ENCODE measurements around the gene XPO6.
A peak's percentile ranks its signal among the peaks of the same experiment; 100 is the strongest.

The XPO6 gene

DNA sequence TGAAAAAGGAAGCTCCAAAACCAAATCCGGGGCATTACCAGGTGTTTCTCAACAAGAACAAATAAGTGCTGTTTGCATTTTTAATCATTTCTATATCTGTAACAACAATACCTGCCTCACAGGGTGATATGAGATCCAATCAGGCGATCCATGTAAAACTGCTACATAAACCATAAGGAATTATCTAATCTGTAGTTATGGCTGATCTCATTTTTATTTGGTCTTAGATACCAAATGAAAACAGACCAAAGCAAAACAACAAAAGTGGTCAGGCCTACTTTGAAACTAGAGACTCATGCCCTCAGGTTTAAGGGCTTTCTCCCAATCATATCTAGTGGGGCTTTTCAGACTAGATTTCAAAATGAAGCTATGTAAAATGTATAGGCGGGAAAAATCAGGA lies 28.3 kb downstream of the XPO6 start:
- DNase-seq = no peak

DNA sequence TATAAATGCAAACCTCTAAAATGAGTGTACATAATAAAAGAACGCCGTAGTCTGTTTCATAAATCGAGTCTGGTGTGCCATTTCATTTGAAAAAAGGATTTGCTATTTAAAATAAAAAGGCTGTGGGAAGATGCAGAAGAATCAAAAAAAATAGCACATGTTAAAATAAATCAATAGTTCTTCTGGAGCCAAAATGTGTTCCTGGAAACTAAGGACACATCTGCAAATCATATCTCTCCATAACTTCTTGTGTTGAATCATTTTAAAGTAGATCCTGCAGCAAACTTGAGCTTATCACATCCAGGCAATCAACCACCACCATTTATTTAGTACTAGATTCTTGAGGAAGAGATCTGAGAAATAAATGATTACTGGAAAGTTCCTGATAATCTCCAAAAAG lies 29.0 kb downstream of the XPO6 start:
- DNase-seq = no peak

DNA sequence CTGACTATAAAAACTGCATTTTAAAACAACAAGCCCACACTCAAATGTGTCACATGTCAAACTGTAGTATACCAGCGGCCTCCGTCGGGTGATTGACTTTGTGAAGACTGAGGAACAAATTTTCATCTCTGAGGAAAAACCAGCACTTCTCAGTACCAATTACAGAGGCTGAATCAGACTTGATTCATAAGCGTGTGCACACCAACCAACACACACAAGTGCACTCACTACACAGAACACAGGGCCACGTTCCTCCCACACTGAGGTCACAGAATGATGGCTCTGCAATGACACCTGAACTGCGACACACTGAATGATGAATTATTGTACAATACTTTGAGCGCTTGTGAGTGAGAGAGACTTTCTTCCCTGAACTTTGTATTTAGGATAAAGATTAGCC lies 29.6 kb downstream of the XPO6 start:
- peak; percentile 53 for DNase-seq

DNA sequence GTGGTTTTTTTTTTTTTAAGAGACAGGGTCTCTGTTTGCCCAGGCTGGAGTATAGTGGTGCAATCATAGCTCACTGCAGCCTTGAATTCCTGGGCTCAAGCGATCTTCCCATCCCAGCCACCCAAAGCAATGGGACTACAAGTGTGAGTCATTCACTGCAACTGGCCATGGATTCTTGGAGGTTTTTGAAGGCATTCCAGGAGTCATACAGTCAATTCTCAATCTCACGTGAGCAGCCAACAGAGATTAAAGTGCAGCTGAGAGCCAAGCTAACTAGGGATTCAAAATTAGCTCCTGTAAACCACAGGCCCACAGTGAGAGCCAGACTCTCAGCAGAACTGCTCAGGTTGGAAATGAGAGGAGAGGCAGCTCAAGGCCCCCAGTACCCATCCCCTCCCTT lies 30.2 kb downstream of the XPO6 start:
- DNase-seq = peak; percentile 97

DNA sequence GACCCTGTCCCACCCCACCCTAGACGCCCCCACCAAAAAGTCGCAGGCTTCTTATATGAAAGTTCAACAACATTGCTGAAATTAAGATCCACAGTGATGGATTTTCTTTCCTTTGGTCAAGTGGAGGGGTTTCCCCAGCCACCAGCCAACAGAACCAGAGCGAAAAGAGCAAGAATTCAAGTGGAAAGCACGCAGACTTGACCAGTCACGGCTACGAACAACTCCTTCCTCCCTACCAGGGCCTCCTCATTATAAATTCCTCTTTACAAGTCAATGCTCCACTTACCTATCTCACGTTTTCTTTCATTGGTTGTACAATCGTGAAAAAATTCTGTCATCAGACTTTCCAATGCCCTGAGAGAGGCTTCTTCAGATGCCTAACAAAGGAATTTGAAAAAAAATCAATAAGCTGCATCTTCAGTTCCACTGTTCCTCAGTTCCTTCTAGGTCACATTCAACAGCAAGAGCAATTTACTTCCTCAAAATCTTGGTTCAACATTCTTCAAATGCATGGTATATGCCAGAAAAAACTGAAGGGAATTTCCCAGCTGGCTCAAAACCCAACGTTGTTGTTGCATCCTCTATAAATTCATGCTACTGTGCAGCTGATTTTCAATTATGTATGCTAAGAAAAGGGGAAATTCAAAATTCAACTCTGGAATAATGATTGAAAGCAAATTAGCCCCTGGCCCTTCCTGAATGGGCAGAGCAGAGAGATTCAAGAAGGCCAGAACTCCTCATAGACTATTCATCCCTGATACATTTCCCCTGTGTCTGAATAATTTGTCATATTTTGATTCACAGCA lies 30.9 kb downstream of the XPO6 start:
- peak; percentile 69 for DNase-seq

DNA sequence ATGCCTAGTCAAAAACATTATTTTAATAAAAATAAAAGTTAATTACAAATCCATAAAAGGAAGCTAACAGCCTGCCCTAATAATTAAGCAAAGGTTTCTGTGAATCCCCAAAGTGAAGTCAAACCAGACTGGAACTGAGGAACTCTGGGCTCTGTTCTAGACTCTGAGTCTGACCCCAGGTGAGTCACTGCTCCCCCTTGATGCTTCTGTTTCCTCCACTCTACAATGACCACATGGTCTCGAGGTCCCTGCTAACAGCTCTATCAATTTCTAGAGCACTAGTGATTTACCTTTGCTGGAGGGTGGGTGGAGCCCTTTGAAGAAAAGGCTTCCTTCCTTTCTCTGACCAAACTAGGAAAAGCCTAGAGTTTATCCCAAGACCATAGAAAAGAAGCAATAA lies 32.4 kb downstream of the XPO6 start:
- peak; percentile 32 for DNase-seq

DNA sequence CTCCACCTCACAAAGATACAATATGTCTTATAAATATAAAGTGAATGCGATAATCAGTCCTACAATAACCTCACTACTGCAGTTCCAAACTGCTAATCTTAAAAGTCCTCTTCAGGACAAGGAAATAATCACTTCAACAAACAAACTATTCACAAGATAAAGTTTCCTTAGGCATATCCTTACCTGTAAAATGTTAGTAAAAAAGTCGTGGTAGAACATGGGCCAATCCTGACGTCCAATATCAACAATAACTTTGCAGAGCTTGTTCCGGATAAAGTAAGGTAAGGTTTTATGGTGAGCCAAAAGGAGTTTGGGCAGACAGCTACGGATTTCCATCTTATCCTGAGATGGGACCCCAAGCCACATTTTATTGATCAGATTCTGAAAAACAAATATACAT lies 36.0 kb downstream of the XPO6 start:
- DNase-seq = no peak

DNA sequence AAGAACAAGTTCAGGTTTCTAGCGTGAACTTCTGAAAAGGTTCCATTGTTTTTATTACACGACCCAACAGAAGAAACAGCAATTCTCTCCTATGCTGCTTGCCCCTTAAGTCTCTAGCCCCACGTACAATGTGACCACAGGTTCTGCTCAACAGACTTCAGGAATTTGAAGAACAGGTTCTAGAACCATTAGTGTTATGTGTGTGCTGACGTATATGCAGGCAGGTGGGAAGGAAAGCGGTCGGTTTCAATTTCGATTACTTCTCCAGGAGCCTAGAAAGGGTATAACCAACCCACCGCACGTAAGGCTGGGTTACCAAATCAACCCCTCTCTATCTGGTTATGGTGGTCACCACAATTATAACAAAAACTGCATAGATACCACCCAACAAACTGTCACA lies 39.4 kb downstream of the XPO6 start:
- DNase-seq = no peak

DNA sequence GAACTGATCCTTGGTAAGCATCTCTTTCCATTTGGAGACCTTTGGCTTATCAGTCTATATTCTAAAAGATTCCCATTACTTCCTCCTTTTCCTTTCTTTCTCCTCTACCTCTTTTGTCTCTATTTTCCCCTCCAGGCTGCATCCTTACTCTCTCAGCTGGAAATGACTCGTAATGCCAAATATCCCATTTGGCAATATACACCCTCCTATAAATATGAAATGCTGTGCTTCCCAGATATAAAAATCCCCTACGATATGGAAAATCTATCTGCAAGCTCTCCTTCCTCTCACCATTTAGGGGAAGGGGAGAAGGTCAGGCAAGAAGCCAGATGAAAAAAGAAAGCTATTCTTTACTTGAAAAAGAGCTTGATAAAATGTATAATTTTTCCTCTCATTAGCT lies 39.9 kb downstream of the XPO6 start:
- peak; percentile 39 for DNase-seq

DNA sequence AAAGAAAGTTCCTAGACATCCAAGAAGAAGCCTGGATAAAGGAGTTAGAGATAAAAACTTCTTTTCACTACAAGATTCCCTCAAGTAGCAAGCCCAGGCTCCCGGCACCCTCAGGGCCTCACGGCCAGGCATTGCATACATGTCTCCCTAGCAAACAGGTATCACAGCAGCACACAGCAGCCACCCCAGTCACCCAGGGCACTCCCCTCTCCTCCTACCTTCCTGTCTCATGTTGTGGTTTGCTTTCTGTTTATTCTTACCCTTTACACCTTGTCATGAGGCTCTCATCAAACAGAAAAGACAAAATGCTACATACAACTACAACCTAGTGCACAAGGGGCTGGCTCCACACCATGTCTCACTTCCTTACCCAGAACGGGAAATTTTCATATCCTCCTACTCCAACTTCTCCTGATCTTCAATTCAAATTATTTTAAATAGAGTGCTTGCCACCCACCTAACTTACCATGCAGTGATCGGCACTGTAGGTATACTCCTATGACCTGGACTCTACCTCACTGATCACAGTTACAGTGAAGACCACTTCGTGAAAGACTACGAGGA lies 42.7 kb downstream of the XPO6 start:
- DNase-seq = no peak

DNA sequence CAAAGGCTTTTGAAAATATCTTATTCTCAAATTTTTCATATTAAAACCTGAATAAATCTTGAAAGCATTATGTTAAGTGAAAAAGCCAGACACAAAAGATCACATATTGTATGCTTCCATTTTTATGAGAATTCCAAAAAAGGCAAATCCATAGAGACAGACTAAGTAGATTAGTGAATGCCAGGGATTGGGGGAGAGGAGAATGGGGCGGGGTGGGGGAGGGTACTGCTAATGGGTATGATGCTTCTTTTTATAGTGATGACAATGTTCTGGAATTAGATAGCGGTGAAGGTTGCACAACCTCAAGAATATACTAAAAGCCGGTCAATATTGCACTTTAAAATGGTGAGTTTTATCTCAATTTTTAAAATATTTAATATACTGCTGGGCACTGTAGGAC lies 44.0 kb downstream of the XPO6 start:
- DNase-seq = no peak

DNA sequence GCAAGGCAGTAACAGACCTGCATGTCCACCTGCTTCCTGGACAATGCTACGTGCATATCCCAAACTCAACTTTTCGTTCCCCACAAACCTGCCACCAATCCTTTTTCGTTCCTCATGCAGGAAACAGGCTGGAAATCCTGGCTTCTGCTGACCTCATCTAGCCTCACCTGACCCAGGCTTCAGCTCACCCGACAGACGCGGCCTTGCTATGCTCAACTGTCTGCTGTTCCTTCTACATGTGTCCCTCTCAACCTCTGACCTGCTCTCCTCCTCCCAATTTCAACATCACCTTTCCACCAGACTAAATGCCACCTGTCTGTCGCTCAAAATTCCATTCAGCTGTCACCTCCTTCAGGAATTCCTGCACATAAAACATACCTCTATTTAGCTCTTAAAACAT lies 44.5 kb downstream of the XPO6 start:
- no peak for DNase-seq

DNA sequence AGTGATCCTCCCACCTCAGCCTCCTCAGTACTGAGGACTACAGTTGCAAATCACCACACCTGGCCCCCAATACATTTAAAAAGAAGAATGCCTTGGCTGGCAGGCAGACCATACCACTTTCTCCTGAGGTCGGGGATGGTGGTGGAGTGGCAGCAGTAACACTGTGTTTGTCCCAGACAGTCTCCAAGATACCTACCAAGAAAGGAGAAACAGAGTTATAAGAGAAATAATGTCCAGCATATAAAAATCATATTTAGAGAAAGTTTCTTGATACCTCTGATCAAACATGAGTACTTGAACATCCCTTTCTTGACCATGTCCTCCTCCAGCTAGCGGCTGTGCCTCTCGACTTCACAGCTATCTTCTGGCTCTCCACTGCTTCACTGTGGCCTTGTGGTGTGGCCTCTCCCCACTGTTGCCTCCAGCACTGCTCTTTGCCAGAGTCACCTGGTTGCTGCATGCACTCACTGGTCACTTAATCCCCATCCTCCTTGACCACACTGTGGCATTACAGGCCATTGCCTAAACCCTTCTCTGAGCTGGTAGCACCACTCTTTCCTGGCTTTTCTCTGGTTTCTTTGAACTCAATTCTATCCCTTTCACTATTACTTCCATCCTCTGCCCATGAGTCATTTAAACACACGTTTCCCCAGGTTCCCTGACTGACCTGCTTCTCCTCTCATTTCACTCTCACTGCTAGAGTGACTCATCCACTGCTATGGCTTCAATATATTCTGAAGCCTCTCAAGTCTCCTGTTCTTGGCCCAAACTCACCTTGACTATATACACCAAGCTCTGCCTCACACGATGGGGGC lies 45.2 kb downstream of the XPO6 start:
- peak; percentile 39 for DNase-seq

DNA sequence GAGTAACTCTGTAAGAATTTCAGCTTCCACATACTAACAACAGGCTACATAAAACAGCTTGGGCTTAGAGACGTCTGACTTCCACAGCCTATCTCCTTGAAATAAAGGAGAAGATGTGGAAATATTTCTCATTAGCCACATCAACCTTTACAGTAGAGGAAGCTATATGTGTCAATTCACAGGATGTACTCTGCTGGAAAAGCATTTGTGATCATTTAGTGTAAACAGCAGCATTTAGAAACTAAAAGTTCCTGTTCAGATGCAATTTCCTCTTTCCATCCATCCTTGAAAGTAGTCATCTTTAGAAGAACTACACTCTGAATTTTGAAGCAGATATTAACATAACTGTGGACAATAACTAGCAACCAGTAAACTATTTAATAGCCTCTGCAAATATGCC lies 46.2 kb downstream of the XPO6 start:
- no peak for DNase-seq

DNA sequence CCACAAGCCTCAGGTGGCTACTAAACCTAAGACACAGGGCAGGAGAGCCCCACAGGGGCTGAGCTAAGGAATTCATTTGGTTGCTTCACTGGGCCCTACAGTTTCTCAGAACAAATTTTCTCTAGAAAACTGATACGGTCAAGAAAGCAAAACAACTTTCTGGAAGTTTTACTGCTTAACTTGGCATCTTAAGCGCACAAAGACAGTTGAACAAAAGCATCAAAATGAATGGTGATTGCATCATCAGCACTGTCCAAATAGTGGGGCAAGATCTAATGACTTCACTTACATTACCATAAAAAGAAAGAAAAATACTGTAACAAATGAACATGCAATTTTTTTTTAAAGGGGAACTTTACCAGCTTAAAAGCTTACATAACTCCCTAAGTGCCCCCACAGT lies 47.6 kb downstream of the XPO6 start:
- no peak for DNase-seq

DNA sequence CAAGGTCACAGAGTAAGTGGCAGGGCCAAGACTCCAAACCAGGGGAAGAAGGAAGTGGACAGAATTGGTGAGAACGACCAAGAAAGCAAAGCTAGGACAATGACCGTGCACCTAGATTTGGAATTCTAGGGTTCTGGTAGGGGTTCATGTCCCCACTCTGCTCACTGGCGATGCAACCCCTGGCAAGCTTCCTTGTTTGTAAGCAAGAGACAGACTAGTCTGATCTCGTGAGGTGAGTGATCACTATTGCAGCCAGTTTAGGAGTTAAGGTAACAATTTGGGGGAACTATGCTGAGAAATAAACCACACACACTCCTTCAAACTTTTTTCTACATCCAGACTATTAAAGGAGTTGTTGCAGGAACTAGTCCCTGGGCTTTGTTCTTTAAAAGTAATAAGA lies 48.1 kb downstream of the XPO6 start:
- DNase-seq = no peak

DNA sequence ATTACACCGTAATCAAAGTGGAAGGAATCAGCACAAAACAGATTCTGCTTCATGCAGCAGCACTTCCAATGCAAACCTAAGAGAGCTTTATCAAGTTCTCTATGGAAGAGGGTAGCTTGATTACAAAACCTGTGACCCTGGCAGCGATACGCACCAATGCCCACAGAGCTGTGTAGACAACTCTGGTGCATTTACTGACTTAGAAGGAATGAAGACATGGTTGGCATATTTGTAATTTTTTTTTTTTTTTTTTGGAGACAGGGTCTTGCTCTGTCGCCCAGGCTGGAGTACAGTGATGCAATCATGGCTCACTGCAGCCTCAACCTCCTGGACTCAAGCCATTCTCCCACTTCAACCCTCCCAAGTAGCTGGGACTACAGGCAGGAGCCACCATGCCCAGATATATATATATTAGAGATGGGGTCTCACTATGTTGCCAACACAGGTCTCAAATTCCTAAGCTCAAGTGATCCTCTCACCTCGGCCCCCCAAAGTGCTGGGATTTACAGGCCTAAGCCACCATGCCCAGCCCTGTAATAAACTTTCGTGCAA lies 49.4 kb downstream of the XPO6 start:
- no peak for DNase-seq

DNA sequence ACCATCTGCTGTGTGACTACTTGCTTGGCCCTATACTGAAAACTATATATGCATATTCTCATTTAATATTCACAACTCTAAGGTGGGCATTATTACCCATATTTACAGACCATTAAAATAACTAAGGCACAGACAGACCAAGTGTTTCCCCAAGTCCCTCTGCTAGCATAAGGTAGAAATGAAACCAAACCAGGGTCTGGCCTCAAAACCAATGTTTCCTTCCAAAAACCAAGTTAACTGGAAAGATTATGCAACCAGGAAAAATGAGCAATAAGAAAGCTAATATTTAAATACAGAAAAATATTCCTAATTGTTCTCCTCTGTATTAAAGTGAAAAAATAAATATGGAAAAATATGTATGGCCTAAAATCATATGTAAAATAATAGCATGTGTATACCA lies 50.1 kb downstream of the XPO6 start:
- DNase-seq = no peak

DNA sequence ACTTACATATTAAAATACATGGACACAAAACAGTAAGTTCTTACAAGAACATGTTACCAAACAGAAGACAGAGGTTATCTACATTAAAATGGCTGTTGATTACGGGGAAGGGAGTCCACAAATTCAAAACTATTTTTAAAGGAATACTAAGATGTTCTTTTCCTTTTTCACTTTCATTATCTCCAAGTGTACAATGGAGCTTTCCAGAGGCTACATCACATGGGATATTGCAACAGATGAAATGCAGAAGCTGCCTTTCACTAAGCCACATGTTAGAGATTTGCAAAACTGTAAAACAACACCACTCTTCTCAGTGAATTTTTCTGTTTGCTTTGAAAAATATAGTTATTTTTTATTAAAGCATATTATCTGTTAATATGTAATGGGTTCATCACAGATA lies 53.6 kb downstream of the XPO6 start:
- no peak for DNase-seq

DNA sequence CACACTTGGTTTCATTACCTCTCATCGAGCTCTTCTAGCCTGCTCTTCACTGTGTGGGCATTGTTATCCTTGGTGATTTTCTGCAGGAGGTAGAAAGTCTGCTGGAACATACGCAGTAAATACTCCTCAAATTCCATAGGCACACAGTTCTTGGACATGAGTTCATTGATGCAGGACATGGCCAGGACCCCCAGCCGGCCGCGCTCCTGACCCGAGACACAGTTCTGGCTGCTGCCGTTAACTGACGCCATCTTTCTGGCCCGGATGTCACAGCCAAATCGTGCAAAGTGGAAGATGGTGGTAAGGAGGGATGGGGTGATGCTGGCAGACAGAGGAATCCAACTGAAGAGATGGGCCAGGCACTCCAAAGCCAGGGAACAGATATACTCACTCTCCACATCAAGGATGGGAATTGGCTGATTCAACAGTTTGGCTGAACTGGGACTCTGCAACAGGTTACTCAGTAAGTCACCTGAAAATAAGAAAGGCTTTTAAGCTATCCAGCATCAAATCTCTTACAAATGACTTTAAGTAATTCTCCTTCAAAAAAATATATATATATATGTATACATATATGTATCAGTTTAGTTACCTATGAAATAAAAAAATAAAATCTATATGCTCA lies 55.6 kb downstream of the XPO6 start:
- no peak for DNase-seq

DNA sequence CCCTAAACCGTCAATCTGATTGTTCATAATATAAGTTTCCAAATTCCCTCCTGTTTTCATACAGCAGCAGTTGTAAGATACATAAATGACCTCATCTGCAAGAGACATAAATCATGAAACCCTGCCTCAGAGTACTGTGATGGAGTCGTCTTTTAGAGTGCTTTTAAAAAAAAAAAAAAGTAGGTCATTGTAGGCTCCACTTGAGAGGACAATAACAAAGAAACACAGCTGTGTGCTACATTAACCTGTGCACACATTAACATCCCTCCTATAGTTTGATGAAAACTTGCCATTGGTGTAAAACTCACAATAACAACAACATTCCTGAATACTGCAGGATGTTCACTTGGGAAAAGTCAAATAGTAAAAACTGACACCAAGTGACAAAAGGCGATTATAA lies 56.5 kb downstream of the XPO6 start:
- no peak for DNase-seq

DNA sequence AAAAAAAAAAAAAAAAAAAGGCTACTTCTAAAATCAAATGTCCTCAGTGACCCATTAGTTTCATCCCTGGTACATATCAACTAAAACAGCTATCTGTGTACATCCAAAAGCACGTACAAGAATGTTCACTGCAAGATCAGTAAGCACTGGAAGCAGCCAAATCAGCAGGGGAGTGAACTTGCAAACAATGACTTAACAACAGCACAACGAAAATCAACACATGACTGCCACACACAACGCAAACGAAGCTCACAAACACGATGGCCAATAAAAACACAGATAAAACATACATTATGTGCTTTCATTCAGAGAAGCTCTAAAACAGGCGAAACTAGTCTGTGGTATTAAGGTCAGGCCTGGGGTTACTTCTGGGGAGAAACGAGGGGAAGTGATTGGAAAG lies 60.6 kb downstream of the XPO6 start:
- DNase-seq = no peak

Data from EL (cell line).